GM21825 (cell line): ENCODE data around the gene SLIT1.

Experiments used
- ATAC-seq: cut with Tn5 transposase; IDR thresholded peaks from one replicate; pipeline ENCODE4 v1.9.1; 2021; ENCODE audit warnings: mild to moderate bottlenecking, moderate library complexity; ENCODE audit not compliant: unreplicated experiment

SLIT1 gene

GRCh38 chr10:97066877-97067555 lies 118.7 kb downstream of the SLIT1 start:
- no peak for ATAC-seq

GRCh38 chr10:97065686-97066660 lies 119.8 kb downstream of the SLIT1 start:
- ATAC-seq: no peak

GRCh38 chr10:97065128-97065527 lies 120.6 kb downstream of the SLIT1 start:
- ATAC-seq: no peak

GRCh38 chr10:97063983-97064837 lies 121.5 kb downstream of the SLIT1 start:
- ATAC-seq: no peak

- no peak for ATAC-seq
These were observed 122.3 kb downstream of the SLIT1 start for GRCh38 chr10:97063271-97063982.

- no peak for ATAC-seq
These were observed 123.3 kb downstream of the SLIT1 start for GRCh38 chr10:97062456-97062855.

- no peak for ATAC-seq
These were observed 123.7 kb downstream of the SLIT1 start for GRCh38 chr10:97062046-97062445.

- ATAC-seq: no peak
These were observed 124.3 kb downstream of the SLIT1 start for GRCh38 chr10:97061423-97061822.

GRCh38 chr10:97060441-97061084 lies 125.2 kb downstream of the SLIT1 start:
- no peak for ATAC-seq

- no peak for ATAC-seq
These were observed 125.9 kb downstream of the SLIT1 start for GRCh38 chr10:97059872-97060205.

- ATAC-seq: no peak
These were observed 126.5 kb downstream of the SLIT1 start for GRCh38 chr10:97059006-97059871.

GRCh38 chr10:97058521-97058920 lies 127.2 kb downstream of the SLIT1 start:
- ATAC-seq: no peak

GRCh38 chr10:97057491-97058235 lies 128.1 kb downstream of the SLIT1 start:
- no peak for ATAC-seq

GRCh38 chr10:97056003-97056630 lies 129.6 kb downstream of the SLIT1 start:
- no peak for ATAC-seq

GRCh38 chr10:97053276-97053675 lies 132.5 kb downstream of the SLIT1 start:
- ATAC-seq: no peak

GRCh38 chr10:97050956-97051496 lies 134.7 kb downstream of the SLIT1 start:
- no peak for ATAC-seq

- no peak for ATAC-seq
These were observed 135.5 kb downstream of the SLIT1 start for GRCh38 chr10:97050205-97050745.
